GM10266 (cell line): ENCODE results near the gene C22orf31.

Experiments
- DNase-seq: peaks from one replicate; pipeline ENCODE4 v3.0.0; 2012; ENCODE audit errors: extremely low spot score
- CTCF ChIP-seq: IDR thresholded peaks from 2 replicates; pipeline ENCODE4 v1.5.1; 2012; ENCODE audit warnings: mild to moderate bottlenecking, low read depth; ENCODE audit not compliant: control insufficient read depth, insufficient read depth; ENCODE audit errors: missing control alignments

Gene C22orf31

GRCh38 chr22:29074276-29074772 is 12.7 kb upstream of the C22orf31 start:
- DNase-seq = no peak
- no peak for TF ChIP-seq CTCF

GRCh38 chr22:29073618-29074275 is 12.1 kb upstream of the C22orf31 start:
- no peak for TF ChIP-seq CTCF
- DNase-seq = no peak

GRCh38 chr22:29072979-29073617 is 11.5 kb upstream of the C22orf31 start, which contains the start of gene KREMEN1:
Gene KREMEN1, plus strand, starts transcription at chr22:29073035. Its CDS starts 96 bp downstream, at chr22:29073131.
- no peak for TF ChIP-seq CTCF

GRCh38 chr22:29072193-29072978 is 10.8 kb upstream of the C22orf31 start:
- TF ChIP-seq CTCF = no peak
- peak; percentile 97 for DNase-seq

More at GRCh38 chr22:29072979-29073617, 11.5 kb upstream of the C22orf31 start, which contains the start of gene KREMEN1:
- DNase-seq = no peak

GRCh38 chr22:29071261-29072045 is 9.8 kb upstream of the C22orf31 start:
- DNase-seq = peak; percentile 64
- no peak for TF ChIP-seq CTCF

GRCh38 chr22:29070490-29070889 is 8.9 kb upstream of the C22orf31 start:
- no peak for TF ChIP-seq CTCF
- DNase-seq = no peak
